Cerebellar nuclear complex (tissue), 1 donor: ENCODE measurements around the gene LRRC10B.

Source experiments
- DNase-seq, 2 experiments: peaks; one replicate each; lab custom pipeline; 2025; lab: John Stamatoyannopoulos, UW

LRRC10B gene

DNA sequence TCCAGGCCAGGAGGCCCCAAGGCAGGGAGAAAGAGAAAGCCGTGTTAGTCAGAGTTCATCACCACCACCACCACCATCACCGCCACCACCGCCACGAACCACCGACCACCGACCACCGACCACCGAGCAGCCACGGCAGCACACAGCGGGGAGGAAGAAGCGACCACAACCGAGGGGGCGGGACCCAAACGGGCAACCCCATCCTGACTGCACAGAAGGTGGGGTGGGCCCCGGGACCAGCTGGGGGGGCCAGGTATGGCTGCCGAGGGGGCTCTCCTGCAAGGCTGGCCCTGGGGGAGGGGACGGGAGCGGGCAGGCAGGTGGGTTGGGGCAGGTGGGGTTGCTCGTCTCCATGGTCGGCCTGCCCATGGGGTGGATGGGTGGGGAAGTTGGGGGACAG, 38.1 kb downstream of the LRRC10B start:
- no peak for DNase-seq

DNA sequence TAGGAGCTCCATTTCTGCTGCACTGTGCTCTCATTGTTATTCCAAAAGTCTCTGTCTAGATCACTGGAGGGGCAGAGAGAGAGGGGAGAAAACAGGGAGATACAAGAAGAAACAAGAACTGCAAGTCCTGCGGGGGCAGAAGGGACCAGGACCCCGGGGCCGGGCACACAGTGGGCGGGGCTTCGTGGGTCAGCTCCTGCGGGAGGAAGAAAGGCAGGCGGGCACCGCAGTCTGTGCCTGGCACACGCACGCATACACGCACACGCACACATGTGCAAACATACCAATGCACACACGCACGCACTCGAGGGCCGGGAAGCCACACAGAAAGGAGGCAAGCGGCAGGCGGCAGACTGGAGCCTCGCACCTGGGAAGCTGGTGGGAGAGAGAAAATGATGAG, 38.7 kb downstream of the LRRC10B start:
- no peak for DNase-seq

DNA sequence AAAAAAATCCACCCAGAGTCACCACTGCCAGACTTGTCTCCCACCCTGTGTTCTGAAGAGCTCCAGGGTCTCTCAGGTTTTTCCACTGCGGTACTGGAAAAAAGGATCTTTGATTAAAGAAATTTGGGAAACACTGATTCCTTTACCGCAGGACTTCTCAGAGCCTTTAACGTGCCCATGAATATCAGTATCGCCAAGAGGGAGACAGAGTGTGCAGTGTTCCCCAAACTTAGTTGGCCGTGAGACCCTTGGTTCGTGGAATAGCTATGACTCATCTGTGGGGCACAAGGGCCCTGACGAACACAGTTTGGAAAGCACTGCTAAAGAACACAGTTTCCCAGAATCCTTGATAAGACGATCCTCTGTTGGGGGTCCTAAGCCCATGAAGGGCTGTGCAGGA, 40.6 kb downstream of the LRRC10B start:
- no peak for DNase-seq

DNA sequence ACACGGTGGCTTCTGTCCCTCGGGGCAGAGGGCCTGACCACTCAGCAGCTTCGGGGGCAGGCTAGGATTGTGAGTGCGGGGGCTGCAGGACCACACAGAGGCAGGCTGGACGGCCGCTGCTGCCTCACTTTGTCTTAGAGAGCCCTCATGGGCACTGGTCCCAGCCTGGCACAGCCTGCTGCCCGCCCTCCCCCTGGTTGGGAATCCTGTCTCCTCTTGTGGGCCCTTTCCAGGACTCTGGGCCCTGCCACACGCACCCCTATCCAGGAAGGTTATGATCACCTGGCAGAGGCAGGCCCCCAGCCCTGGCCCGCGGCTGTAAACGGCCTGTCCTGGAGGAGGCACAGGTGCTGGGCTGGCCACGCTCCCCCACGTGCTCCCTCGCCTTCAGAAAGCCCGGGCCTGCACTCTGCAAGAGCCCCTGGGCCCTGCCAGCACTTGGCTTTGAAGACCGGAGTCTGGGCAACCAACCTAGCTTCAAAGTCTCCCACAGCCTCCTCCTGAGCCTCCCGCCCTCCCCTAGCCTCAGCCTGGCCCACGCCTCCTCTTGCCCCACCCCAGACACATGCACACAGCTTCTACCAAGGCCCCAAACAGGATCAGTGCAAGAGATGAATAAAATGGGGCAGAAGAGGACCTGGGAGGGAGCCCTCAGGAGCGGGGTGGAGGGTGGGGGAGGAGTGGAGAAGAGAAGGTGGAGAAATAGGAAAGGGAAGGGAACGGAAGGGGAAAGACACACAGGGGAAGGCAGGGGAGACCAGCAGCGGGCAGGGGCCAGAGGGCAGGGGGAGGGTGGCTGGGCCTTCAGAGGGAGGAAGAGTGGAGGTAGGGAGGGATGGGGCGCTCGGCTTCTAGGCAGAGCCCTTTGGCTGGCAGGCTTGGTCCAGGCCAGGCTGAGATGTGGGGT, 41.4 kb downstream of the LRRC10B start:
- no peak for DNase-seq

DNA sequence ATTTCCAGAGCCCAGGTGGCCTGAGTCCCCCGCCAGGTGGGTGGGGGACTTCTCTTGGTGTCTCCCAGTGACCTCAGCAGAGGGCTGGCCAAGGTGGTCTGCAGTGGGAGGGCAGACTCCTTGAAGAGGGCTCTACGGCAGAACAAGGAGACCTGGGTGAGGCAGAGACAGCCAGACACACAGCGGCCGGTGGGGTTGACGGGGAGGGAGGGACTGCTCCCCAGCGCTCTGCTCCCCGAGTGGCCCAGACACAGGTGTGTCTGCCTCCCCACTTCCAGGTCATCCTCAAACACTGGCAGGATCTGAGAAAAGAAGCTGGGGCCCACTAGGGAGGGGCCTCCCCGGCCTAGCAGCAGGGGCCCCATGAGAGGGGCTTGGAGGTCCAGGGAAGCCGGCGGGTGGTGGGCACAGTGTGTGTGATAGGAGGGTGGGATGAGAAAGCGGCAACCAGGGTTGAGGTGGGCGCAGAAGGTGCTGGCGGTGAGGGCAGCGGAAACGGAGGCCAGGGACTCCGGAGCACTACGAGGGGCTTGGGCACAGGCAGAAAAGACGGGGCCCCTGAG, 42.2 kb downstream of the LRRC10B start:
- DNase-seq, result no peak

DNA sequence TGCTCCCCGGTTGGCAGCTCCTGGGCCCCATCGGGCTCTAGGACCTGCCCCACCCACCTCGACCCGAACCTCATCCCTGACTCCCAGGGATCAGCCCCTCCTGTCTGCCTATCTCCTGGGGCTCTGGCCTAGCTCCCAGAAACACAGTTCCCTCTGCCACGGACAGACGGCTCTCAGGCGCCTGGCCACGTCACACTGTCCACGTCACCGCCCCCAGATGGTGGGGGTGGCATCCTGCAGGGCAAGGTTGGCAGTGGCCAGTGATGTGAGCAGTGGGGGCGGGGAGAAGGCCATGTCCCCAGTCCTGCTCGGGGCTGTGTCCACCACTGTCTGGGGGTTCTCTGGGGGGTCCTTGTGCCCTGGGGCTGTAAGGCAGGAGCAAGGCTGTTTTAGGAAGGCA, 43.1 kb downstream of the LRRC10B start:
- DNase-seq, result peak; percentile 80 to 96

DNA sequence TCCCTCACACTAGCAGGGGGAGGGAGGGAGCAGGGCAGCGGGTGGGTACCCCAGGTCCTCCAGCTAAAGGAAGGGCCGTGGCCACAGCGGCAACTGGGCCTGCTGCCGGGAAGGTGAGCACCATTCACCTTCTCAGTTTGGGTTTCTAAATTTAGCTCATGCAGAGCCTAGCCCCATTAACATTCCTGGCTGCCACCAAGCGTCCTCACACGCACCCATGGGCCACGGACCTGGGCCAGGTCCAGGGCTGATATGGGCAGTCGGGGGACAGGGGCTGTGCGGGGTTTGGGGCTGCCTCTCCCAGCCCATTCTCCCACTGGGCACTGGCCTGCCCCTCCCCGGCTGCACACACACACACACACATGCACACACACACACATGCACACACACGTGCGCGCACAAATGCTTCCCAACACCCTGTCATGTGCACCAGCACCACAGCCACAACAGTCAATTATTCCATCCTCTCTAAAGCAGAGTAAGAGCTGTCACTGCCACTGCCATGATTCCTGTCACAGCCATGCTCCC, 43.6 kb downstream of the LRRC10B start:
- peak in 1 of 2 experiments; percentile 22 for DNase-seq

DNA sequence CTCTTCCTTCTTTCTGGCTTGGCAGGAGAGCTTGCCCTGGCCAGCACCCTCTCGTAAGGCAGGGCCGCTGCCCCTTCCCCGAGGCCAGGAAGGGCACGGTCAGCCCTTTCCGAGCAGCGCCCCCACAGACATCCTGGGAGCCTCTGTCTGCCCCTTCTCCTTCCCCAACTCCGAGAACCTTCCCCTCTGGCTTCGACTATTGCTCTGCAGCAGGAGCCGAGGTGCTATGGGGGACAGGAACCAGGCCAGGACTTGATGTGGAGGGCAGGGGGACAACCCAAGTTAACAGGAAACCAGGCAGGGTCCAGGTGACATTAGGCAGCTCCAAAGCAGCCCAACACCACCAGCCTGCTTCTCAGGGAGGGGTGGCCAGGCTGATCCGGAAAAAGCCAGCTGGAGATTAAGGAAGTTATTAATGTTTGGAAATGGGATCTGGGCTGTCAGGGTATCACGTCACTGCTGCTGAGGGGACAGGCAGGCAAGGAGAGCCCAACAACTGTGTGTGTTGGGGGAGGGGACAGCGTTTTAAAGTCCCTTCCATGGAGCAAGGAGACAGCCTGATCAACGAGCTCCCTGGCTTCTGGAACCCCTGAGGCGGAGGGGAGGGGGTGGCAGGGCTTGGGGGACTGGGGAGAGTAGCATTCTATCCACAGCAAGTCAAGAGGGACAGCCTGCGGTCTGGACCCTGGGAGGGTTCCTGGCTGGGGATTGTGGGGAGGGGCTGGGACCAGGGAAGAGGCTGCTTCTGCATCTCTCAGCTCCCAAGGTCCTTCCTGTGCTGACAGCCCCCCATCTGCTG, 45.0 kb downstream of the LRRC10B start:
- DNase-seq, result no peak

DNA sequence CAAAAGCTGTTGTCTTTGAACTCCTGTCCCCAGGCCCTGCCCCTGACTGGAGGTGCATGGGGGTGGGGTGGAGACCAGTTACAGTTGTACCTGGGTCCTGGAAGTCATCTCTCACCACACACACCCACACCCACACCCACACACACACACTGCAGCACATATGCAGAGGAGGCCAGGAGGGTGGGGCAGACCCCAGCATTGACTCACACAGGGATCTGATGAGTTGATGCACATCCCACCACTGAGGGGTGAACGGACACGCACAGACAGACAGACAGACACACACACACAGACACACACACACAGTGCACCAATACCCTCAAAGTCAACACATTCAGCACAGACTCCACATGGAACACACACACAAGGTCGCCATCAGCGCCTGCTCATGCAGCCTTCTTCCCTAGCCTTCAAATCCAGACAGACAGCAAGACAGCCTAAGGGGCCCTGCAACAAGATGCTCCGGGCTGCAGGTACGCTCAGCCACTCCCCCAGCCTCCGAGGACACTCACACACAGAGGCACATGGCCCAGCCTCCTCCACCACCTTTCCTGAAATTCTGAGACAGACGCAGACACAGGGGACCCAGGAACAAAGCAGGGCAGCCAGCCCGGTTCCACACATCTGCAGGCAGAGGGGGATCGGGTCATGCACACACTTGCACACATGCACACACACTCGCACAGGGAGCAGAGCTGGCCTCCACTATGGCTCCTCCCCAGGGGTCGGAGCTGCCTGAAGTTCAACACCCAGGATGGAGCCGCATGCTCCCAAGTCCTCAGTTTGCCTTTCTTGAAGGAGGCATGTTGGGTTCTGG, 45.8 kb downstream of the LRRC10B start:
- no peak for DNase-seq

DNA sequence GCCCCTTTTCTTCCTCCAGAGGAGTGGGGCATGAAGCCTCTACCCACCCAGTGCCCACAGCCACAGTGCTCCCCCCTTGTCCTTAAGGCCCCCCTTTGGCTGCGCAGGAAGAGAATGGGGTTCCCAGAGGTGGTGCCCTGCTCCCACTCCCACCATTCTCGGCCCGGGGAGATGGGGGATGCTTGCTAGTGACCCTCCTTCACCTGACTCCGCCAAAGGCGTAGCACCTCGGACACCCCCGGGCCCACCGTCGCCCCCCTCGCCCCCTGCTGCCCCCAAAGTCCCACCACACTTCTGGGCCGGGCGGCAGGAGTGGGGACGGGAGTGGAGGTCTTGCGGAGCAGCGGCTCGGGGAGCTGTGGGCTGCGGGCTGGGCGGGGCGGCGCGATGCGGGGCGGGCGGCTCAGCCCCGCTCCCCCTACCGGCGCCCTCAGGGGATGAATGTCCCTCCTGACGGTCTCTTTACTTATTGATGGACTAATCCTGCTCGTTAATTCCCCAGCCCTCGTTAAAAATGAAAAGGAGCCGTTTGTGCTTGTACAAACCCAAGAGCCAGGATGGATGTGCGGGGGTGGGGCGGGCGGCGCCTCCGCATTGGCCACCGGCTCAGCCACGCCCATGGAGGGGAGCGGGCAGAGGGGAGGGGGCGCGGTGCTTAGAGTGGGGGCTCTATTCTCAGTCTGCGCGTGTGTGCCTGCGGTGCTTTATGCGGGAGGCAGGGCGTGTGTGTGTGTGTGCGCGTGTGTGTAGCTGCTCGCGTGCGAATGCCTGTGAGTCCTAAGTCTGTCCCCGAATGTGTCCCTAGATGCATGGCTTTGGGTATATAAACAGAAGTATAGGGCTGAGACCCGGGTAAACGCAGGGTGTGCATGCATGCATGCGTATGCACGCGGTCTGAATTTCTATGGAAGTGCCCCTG, 46.8 kb downstream of the LRRC10B start:
- DNase-seq, result no peak

DNA sequence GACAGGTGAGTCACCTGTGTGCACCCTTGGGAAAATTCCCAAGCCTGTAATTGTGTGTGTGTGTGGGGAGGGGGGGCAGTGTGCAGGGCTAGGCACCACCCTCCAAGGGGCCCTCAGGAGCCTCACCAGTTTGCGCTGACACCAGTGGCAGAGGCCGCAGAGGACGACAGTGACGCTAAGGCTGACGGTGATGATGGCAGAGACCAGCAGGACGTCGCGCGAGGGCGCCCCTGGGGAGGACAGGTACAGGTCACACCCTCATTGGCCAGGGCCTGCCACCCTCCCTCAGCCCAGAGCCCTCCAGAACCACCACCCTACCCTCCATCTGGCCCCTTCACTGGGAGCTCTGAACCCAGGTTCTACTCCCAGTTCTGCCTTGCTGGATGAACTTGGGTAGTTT, 47.4 kb downstream of the LRRC10B start:
- no peak for DNase-seq

DNA sequence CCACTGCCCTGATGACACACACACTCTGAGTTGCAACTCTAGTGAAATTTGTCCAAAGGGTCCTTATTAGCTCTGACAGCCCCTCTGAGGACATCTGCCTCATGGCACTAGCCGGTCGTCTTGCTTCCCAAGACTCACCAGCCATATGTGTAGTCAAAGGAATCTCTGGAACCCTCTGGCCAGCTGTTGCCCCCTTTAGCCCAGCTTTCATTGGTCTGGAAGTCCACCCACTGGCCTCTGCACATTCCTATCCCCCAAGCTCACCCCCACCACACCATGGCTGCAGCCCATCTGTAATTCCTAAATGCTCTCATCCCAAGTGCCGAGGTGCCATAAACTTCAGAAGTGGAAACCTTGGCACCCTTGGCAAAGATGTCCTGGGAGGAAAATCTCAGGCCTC, 48.1 kb downstream of the LRRC10B start:
- no peak for DNase-seq
